NCI-H128 (cell line): ENCODE results near the gene B4GALT1.
"Not testable (repeated sequence)": the region's sequence is repeated elsewhere in the genome, so short reads cannot be mapped to it uniquely, and the experiment has no call there.

Experiments used
- DNase-seq: peaks from one replicate; lab custom pipeline; 2025; ENCODE audit not compliant: unreplicated experiment; lab: John Stamatoyannopoulos, UW

The B4GALT1 gene

GRCh38 chr9:33185406-33185805 lies 18.3 kb upstream of the B4GALT1 start:
- DNase-seq = no peak

- DNase-seq = no peak
These were observed 17.8 kb upstream of the B4GALT1 start for GRCh38 chr9:33184963-33185362.

GRCh38 chr9:33182519-33182918 lies 15.4 kb upstream of the B4GALT1 start:
- DNase-seq = no peak

- DNase-seq = no peak
These were observed 13.5 kb upstream of the B4GALT1 start for GRCh38 chr9:33180526-33181184.

GRCh38 chr9:33178972-33179697 lies 12.0 kb upstream of the B4GALT1 start:
- DNase-seq = no peak

GRCh38 chr9:33177639-33178038 lies 10.5 kb upstream of the B4GALT1 start:
- no peak for DNase-seq

GRCh38 chr9:33177086-33177485 lies 9.9 kb upstream of the B4GALT1 start:
- DNase-seq = no peak

- no peak for DNase-seq
These were observed 8.7 kb upstream of the B4GALT1 start for GRCh38 chr9:33175649-33176325.

GRCh38 chr9:33172256-33173238 lies 5.4 kb upstream of the B4GALT1 start:
- DNase-seq = no peak

- DNase-seq = no peak
These were observed 3.6 kb upstream of the B4GALT1 start for GRCh38 chr9:33170464-33171415.

- no peak for DNase-seq
These were observed 1.9 kb upstream of the B4GALT1 start for GRCh38 chr9:33168941-33169544.

- DNase-seq = no peak
These were observed 881 bp upstream of the B4GALT1 start for GRCh38 chr9:33167972-33168461.

GRCh38 chr9:33166231-33167083 lies 679 bp downstream of the B4GALT1 start:
- no peak for DNase-seq

- DNase-seq = no peak
These were observed 1.6 kb downstream of the B4GALT1 start for GRCh38 chr9:33165263-33166151.

- DNase-seq = not testable (repeated sequence)
These were observed 2.2 kb downstream of the B4GALT1 start for GRCh38 chr9:33164921-33165262.

- DNase-seq = no peak
These were observed 2.9 kb downstream of the B4GALT1 start for GRCh38 chr9:33164138-33164809.
